ENCODE measurements around the gene SGK1.

SGK1 gene

GRCh38 chr6:134168590-134169208 lies 149.2 kb downstream of the SGK1 start:
- DNase-seq (ENCODE audit: low read depth) = no peak

GRCh38 chr6:134166511-134167261 lies 151.2 kb downstream of the SGK1 start:
- DNase-seq (ENCODE audit: low read depth) = no peak

- DNase-seq (ENCODE audit: low read depth) = no peak
Observed at GRCh38 chr6:134165561-134166201, 152.2 kb downstream of the SGK1 start.

GRCh38 chr6:134164300-134164699 lies 153.6 kb downstream of the SGK1 start:
- DNase-seq (ENCODE audit: low read depth) = no peak

GRCh38 chr6:134162932-134163331 lies 155.0 kb downstream of the SGK1 start:
- no peak for DNase-seq (ENCODE audit: low read depth)

GRCh38 chr6:134161041-134161440 lies 156.9 kb downstream of the SGK1 start:
- DNase-seq (ENCODE audit: low read depth) = no peak

- no peak for DNase-seq (ENCODE audit: low read depth)
Observed at GRCh38 chr6:134152767-134153485, 165.0 kb downstream of the SGK1 start.

GRCh38 chr6:134148566-134148965 lies 169.3 kb downstream of the SGK1 start:
- DNase-seq (ENCODE audit: low read depth) = no peak

- no peak for DNase-seq (ENCODE audit: low read depth)
Observed at GRCh38 chr6:134147034-134147533, 170.8 kb downstream of the SGK1 start.

GRCh38 chr6:134146268-134147033 lies 171.5 kb downstream of the SGK1 start:
- DNase-seq (ENCODE audit: low read depth) = no peak

GRCh38 chr6:134145786-134146185 lies 172.1 kb downstream of the SGK1 start:
- no peak for DNase-seq (ENCODE audit: low read depth)

GRCh38 chr6:134138226-134138975 lies 179.5 kb downstream of the SGK1 start:
- no peak for DNase-seq (ENCODE audit: low read depth)

- no peak for DNase-seq (ENCODE audit: low read depth)
Observed at GRCh38 chr6:134134654-134135053, 183.3 kb downstream of the SGK1 start.

- DNase-seq (ENCODE audit: low read depth) = no peak
Observed at GRCh38 chr6:134132494-134133141, 185.3 kb downstream of the SGK1 start.

- DNase-seq (ENCODE audit: low read depth) = no peak
Observed at GRCh38 chr6:134131530-134132139, 186.3 kb downstream of the SGK1 start.

GRCh38 chr6:134128146-134128545 lies 189.8 kb downstream of the SGK1 start:
- DNase-seq (ENCODE audit: low read depth) = no peak

GRCh38 chr6:134123666-134124208 lies 194.2 kb downstream of the SGK1 start:
- DNase-seq (ENCODE audit: low read depth) = no peak

GRCh38 chr6:134122775-134123174 lies 195.1 kb downstream of the SGK1 start:
- no peak for DNase-seq (ENCODE audit: low read depth)

- DNase-seq (ENCODE audit: low read depth) = no peak
Observed at GRCh38 chr6:134119486-134119885, 198.4 kb downstream of the SGK1 start.
